ENCODE data around the gene KIRREL3.

DNA sequence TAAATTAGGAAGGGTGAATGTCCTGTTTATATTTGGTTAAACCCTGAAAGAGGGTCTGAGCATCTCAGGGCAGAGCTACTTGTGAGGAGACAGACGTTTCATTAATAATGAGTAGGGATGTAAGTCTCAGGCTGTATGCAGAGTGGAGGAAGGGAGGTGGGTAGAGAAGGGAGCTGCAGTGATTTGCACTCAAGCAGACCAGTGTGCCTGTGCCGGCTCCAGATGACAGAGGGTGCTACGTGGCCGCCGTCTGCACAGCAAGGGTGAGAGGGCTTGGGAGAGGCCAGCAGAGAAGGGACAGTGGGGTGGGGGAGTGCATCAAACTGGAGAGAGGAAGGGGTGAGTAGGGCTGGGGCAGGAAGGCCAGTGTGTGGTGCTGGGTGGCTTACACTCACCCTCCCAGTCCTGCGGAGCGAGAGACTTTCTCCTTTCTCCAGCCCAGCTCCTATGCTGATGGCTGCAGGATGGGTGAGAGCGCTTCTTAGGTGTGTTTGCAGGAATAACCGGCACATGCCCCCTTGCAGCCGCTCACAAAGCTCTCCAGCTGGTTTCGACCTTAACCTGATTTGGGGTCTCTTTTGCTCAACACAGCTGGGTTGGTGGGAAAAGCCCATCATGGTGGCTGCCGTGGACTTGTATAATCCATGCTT, 514.5 kb downstream of the KIRREL3 start:
- no peak for TF ChIP-seq POLR2A (IDR thresholded peaks at IDR 0.05; ENCODE audit: low read depth, low read length)
- TF ChIP-seq, protein P1, sequence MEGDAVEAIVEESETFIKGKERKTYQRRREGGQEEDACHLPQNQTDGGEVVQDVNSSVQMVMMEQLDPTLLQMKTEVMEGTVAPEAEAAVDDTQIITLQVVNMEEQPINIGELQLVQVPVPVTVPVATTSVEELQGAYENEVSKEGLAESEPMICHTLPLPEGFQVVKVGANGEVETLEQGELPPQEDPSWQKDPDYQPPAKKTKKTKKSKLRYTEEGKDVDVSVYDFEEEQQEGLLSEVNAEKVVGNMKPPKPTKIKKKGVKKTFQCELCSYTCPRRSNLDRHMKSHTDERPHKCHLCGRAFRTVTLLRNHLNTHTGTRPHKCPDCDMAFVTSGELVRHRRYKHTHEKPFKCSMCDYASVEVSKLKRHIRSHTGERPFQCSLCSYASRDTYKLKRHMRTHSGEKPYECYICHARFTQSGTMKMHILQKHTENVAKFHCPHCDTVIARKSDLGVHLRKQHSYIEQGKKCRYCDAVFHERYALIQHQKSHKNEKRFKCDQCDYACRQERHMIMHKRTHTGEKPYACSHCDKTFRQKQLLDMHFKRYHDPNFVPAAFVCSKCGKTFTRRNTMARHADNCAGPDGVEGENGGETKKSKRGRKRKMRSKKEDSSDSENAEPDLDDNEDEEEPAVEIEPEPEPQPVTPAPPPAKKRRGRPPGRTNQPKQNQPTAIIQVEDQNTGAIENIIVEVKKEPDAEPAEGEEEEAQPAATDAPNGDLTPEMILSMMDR (IDR thresholded peaks at IDR 0.05; ENCODE audit: extremely low read depth in 1 of 2, insufficient read depth in 1 of 2, low read depth in 1 of 2, low read length in 2 of 2), result no peak
- TF ChIP-seq POLR2AphosphoS5 (IDR thresholded peaks at IDR 0.05; ENCODE audit: insufficient read depth, low read depth, low read length), result no peak
- TF ChIP-seq EZH2 (IDR thresholded peaks at IDR 0.05; ENCODE audit: borderline replicate concordance, low read depth, low read length, severe bottlenecking), result no peak
- TF ChIP-seq GATA2 (IDR thresholded peaks at IDR 0.05; ENCODE audit: insufficient read depth, insufficient read length, low read depth, low read length), result no peak
- TF ChIP-seq MYC (IDR thresholded peaks at IDR 0.05; ENCODE audit: low read depth, low read length), result no peak
- no peak for TF ChIP-seq FOS (IDR thresholded peaks at IDR 0.05; ENCODE audit: borderline replicate concordance, insufficient read depth, low read length)

Measured in endothelial cell of umbilical vein (primary cell).